GM23338 (cell line): ENCODE results near the gene TSACC. TPM values are rescaled to one million over a fixed set of nuclear protein-coding genes. Genes with fewer than 3 reads are reported as not detected.

Experiments
- ATAC-seq: fragments of 200-7000 bp; cut with Tn5 transposase; 3 replicates; pipeline ENCODE4 v1.9.1; 2020
- DNase-seq: peaks from one replicate; pipeline ENCODE4 v3.0.0-alpha.2; 2015; ENCODE audit warnings: low spot score
- H2AFZ ChIP-seq: fragments of 200-600 bp; sonication (generic); 2 replicates; pipeline ENCODE4 v1.8.0; 2016; ENCODE audit warnings: antibody characterized with exemption, mild to moderate bottlenecking, moderate library complexity
- H3F3A ChIP-seq: fragments of 200-600 bp; sonication (generic); replicated peaks from 2 replicates; pipeline ENCODE4 v1.8.0; 2017; ENCODE audit warnings: antibody characterized with exemption, mixed run types, low read depth
- H3K27ac ChIP-seq: fragments of 200-600 bp; sonication (generic); 2 replicates; pipeline ENCODE4 v1.6.1; 2016; ENCODE audit warnings: low read depth
- H3K27me3 ChIP-seq: fragments of 200-600 bp; sonication (generic); 2 replicates; pipeline ENCODE4 v1.8.0; 2016; ENCODE audit warnings: mild to moderate bottlenecking, mixed run types, moderate library complexity; ENCODE audit not compliant: insufficient read depth
- H3K36me3 ChIP-seq: fragments of 200-600 bp; sonication (generic); 2 replicates; pipeline ENCODE4 v1.8.0; 2016; ENCODE audit warnings: mild to moderate bottlenecking; ENCODE audit not compliant: insufficient read depth
- H3K4me1 ChIP-seq: fragments of 200-600 bp; sonication (generic); 2 replicates; pipeline ENCODE4 v1.8.0; 2016; ENCODE audit warnings: mild to moderate bottlenecking, moderate library complexity; ENCODE audit not compliant: insufficient read depth
- H3K4me2 ChIP-seq: fragments of 200-600 bp; sonication (generic); 2 replicates; pipeline ENCODE4 v1.7.1; 2017; ENCODE audit warnings: mixed run types
- H3K4me3 ChIP-seq: fragments of 200-600 bp; sonication (generic); 2 replicates; pipeline ENCODE4 v1.6.1; 2016; ENCODE audit warnings: mixed run types
- H3K79me2 ChIP-seq: fragments of 200-600 bp; sonication (generic); replicated peaks from 2 replicates; pipeline ENCODE4 v1.8.0; 2017; ENCODE audit warnings: mild to moderate bottlenecking; ENCODE audit not compliant: insufficient read depth
- H3K9me2 ChIP-seq: fragments of 200-600 bp; sonication (generic); 2 replicates; pipeline ENCODE4 v1.8.0; 2017; ENCODE audit not compliant: insufficient read depth
- H4K20me1 ChIP-seq: fragments of 200-600 bp; sonication (generic); replicated peaks from 2 replicates; pipeline ENCODE4 v1.8.0; 2017; ENCODE audit warnings: mild to moderate bottlenecking; ENCODE audit not compliant: insufficient read depth
- H3K27ac Mint-ChIP-seq: 2 replicates; pipeline ENCODE4 v1.8.0; 2020; ENCODE audit warnings: inconsistent platforms, mild to moderate bottlenecking, moderate library complexity, mixed read lengths
- H3K27me3 Mint-ChIP-seq: 3 replicates; pipeline ENCODE4 v1.8.0; 2022; ENCODE audit warnings: low read depth, mild to moderate bottlenecking, moderate library complexity, mixed read lengths, inconsistent platforms; ENCODE audit not compliant: insufficient read depth, poor library complexity
- H3K36me3 Mint-ChIP-seq: 3 replicates; pipeline ENCODE4 v1.8.0; 2021; ENCODE audit warnings: low read depth, mild to moderate bottlenecking, inconsistent platforms, moderate library complexity, mixed read lengths
- H3K4me1 Mint-ChIP-seq: 3 replicates; pipeline ENCODE4 v1.8.0; 2020; ENCODE audit warnings: mild to moderate bottlenecking, inconsistent platforms, mixed read lengths
- H3K4me3 Mint-ChIP-seq: 3 replicates; pipeline ENCODE4 v1.8.0; 2021; ENCODE audit warnings: moderate library complexity, mild to moderate bottlenecking, inconsistent platforms, mixed read lengths
- H3K9me3 Mint-ChIP-seq: 3 replicates; pipeline ENCODE4 v1.8.0; 2020; ENCODE audit warnings: moderate library complexity, mild to moderate bottlenecking, inconsistent platforms, mixed read lengths
- CREB1 ChIP-seq: fragments of 250-450 bp; sonication (Bioruptor Pico); IDR thresholded peaks from 2 replicates; pipeline ENCODE4 v1.5.0; 2020; ENCODE audit warnings: low read depth, mild to moderate bottlenecking, moderate library complexity
- ETS1 ChIP-seq: IDR thresholded peaks from 2 replicates; pipeline ENCODE4 v1.6.1; 2016; ENCODE audit warnings: antibody characterized with exemption
- EZH2 ChIP-seq: fragments of 200-600 bp; sonication (generic); IDR thresholded peaks from one replicate; pipeline ENCODE4 v1.8.0; 2017; ENCODE audit warnings: antibody characterized with exemption, mild to moderate bottlenecking, low read depth; ENCODE audit not compliant: unreplicated experiment
- EZH2phosphoT487 ChIP-seq: fragments of 200-600 bp; sonication (generic); IDR thresholded peaks from one replicate; pipeline ENCODE4 v1.8.1; 2018; ENCODE audit warnings: antibody characterized with exemption; ENCODE audit not compliant: unreplicated experiment
- JUNB ChIP-seq: IDR thresholded peaks from one replicate; pipeline ENCODE4 v1.6.1; 2016; ENCODE audit warnings: antibody characterized with exemption; ENCODE audit not compliant: unreplicated experiment
- NANOG ChIP-seq: IDR thresholded peaks from 2 replicates; pipeline ENCODE4 v1.6.1; 2016; ENCODE audit warnings: antibody characterized with exemption, borderline replicate concordance
- POLR2AphosphoS5 ChIP-seq: IDR thresholded peaks from 2 replicates; pipeline ENCODE4 v1.6.1; 2016; ENCODE audit warnings: antibody characterized with exemption, low read depth
- REST ChIP-seq: IDR thresholded peaks from one replicate; pipeline ENCODE4 v1.6.1; 2018; ENCODE audit warnings: antibody characterized with exemption; ENCODE audit not compliant: unreplicated experiment
- STAT1 ChIP-seq: IDR thresholded peaks from one replicate; pipeline ENCODE4 v1.6.1; 2016; ENCODE audit warnings: antibody characterized with exemption; ENCODE audit not compliant: unreplicated experiment
- ZNF114 ChIP-seq: fragments of 250-450 bp; sonication (Bioruptor Pico); IDR thresholded peaks from 2 replicates; pipeline ENCODE4 v1.5.0; 2020; ENCODE audit warnings: mild to moderate bottlenecking, moderate library complexity
- ZNF331 ChIP-seq: fragments of 250-450 bp; sonication (Bioruptor Pico); IDR thresholded peaks from 2 replicates; pipeline ENCODE4 v1.5.0; 2020; ENCODE audit warnings: low read depth, mild to moderate bottlenecking, moderate library complexity
- ZNF462 ChIP-seq: fragments of 250-450 bp; sonication (Bioruptor Pico); IDR thresholded peaks from 2 replicates; pipeline ENCODE4 v1.5.0; 2020; ENCODE audit warnings: mild to moderate bottlenecking, moderate library complexity
- polyA plus RNA-seq: library from polyadenylated mRNA; unstranded; fragments of >200 nt; fragmentation: Nextera tagmentation; extraction: Ambion mirVana; gene quantifications from 2 replicates; pipeline ENCODE4 v1.2.1, GENCODE V29; 2016
- total RNA-seq: library from RNA; depleted of rRNA; stranded (reverse); fragments of >200 nt; shearing (Covaris generic); gene quantifications from 2 replicates; pipeline ENCODE4 v1.2.3, GENCODE V29; 2014

The TSACC gene
- total and polyA plus RNA-seq, 2 experiments from 2014 or later = 2.5 to 9.8 TPM

- H3K9me3 Mint-ChIP-seq = no peaks in the 10 kb centered on the region
- ATAC-seq = no peak
- no peak overlapping the region for H3K27ac Mint-ChIP-seq
- H3K36me3 Mint-ChIP-seq = peaks cover 51% of the 10 kb centered on the region
- H3K9me2 ChIP-seq = no peaks in the 10 kb centered on the region
- H3K4me3 ChIP-seq = no peak overlapping the region
- H3K4me1 ChIP-seq = no peaks in the 10 kb centered on the region
- TF ChIP-seq ETS1 = no peak
- no peak for TF ChIP-seq CREB1 (CRISPR knock-in tag)
- TF ChIP-seq ZNF114 (CRISPR knock-in tag) = no peak
- H3K4me2 ChIP-seq = no peak overlapping the region
- no peak overlapping the region for H2AFZ ChIP-seq
- H3K36me3 ChIP-seq = peaks cover 35% of the 10 kb centered on the region
- H3K27me3 ChIP-seq = no peaks in the 10 kb centered on the region
- peaks cover 13% of the 10 kb centered on the region for H4K20me1 ChIP-seq
- no peak overlapping the region for H3K4me3 Mint-ChIP-seq
- no peak for DNase-seq
- no peaks in the 10 kb centered on the region for H3K4me1 Mint-ChIP-seq
- H3K79me2 ChIP-seq = no peaks in the 10 kb centered on the region
- peaks cover 10% of the 10 kb centered on the region for H3K27me3 Mint-ChIP-seq
- H3F3A ChIP-seq = peaks cover 39% of the 10 kb centered on the region; the same call in 1 of the 2 replicates
- H3K27ac ChIP-seq = no peak overlapping the region
Observed at GRCh38 chr1:156305215-156305614, 33.1 kb upstream of the TSACC start.

- Histone ChIP-seq H4K20me1 (peaks cover 27% of the 10 kb centered on the region), H3K4me1 (no peaks in the 10 kb centered on the region), H3K27me3 (no peaks in the 10 kb centered on the region), H3F3A (peaks cover 53% of the 10 kb centered on the region), H3K4me3 (no peak overlapping the region), H3K79me2 (no peaks in the 10 kb centered on the region; the same call in 1 of the 2 replicates), H3K4me2 (no peak overlapping the region), H3K27ac (no peak overlapping the region), H2AFZ (no peak overlapping the region), H3K9me2 (no peaks in the 10 kb centered on the region), H3K36me3 (peaks cover 64% of the 10 kb centered on the region)
- Mint-ChIP-seq H3K4me1 (no peaks in the 10 kb centered on the region), H3K36me3 (peaks cover 80% of the 10 kb centered on the region), H3K4me3 (no peak overlapping the region), H3K9me3 (no peaks in the 10 kb centered on the region), H3K27me3 (peaks cover 7% of the 10 kb centered on the region), H3K27ac (no peak overlapping the region)
- no peak for ATAC-seq
- DNase-seq = no peak
- TF ChIP-seq CREB1 (CRISPR knock-in tag) = no peak
- TF ChIP-seq ZNF462 = no peak
- TF ChIP-seq ZNF331 = no peak
- TF ChIP-seq EZH2 = no peak
- no peak for TF ChIP-seq EZH2phosphoT487
- TF ChIP-seq STAT1 = no peak
- TF ChIP-seq NANOG = no peak
- no peak for TF ChIP-seq POLR2AphosphoS5
- no peak for TF ChIP-seq ZNF114 (CRISPR knock-in tag)
- no peak for TF ChIP-seq JUNB
- TF ChIP-seq REST = no peak
Observed at GRCh38 chr1:156308078-156308477, 30.2 kb upstream of the TSACC start.
